ENCODE results near the gene FCER2. TPM values are rescaled to one million over a fixed set of nuclear protein-coding genes. Genes with fewer than 3 reads are reported as not detected.
"Not testable (repeated sequence)": the region's sequence is repeated elsewhere in the genome, so short reads cannot be mapped to it uniquely, and the experiment has no call there.

Gene FCER2
- total RNA-seq, 1 donor from 2014 or later = not detected

GRCh38 chr19:7645656-7646425, 56.1 kb downstream of the FCER2 start:
- no peaks in the 10 kb centered on the region for H3K36me3 ChIP-seq (ENCODE audit: control insufficient read depth, insufficient read depth, low read length)
- H3K27me3 ChIP-seq (ENCODE audit: control insufficient read depth, insufficient read depth, low read length) = no peaks in the 10 kb centered on the region
- TF ChIP-seq, protein P1, sequence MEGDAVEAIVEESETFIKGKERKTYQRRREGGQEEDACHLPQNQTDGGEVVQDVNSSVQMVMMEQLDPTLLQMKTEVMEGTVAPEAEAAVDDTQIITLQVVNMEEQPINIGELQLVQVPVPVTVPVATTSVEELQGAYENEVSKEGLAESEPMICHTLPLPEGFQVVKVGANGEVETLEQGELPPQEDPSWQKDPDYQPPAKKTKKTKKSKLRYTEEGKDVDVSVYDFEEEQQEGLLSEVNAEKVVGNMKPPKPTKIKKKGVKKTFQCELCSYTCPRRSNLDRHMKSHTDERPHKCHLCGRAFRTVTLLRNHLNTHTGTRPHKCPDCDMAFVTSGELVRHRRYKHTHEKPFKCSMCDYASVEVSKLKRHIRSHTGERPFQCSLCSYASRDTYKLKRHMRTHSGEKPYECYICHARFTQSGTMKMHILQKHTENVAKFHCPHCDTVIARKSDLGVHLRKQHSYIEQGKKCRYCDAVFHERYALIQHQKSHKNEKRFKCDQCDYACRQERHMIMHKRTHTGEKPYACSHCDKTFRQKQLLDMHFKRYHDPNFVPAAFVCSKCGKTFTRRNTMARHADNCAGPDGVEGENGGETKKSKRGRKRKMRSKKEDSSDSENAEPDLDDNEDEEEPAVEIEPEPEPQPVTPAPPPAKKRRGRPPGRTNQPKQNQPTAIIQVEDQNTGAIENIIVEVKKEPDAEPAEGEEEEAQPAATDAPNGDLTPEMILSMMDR (IDR thresholded peaks at IDR 0.05; ENCODE audit: insufficient read depth, low read length, poor library complexity, severe bottlenecking) = no peak
- DNase-seq (ENCODE audit: low read depth) = no peak
- H3K4me3 ChIP-seq (ENCODE audit: low read depth, low read length) = no peak overlapping the region

- TF ChIP-seq, protein P1 (IDR thresholded peaks at IDR 0.05; ENCODE audit: insufficient read depth, low read length, poor library complexity, severe bottlenecking) = no peak
- DNase-seq (ENCODE audit: low read depth) = no peak
- Histone ChIP-seq H3K4me3 (ENCODE audit: low read depth, low read length) (no peak overlapping the region), H3K27me3 (ENCODE audit: control insufficient read depth, insufficient read depth, low read length) (no peaks in the 10 kb centered on the region), H3K36me3 (ENCODE audit: control insufficient read depth, insufficient read depth, low read length) (no peaks in the 10 kb centered on the region)
Measured at GRCh38 chr19:7645163-7645562, 56.8 kb downstream of the FCER2 start.

- DNase-seq (ENCODE audit: low read depth) = no peak
- H3K4me3 ChIP-seq (ENCODE audit: low read depth, low read length) = no peak overlapping the region
- H3K27me3 ChIP-seq (ENCODE audit: control insufficient read depth, insufficient read depth, low read length) = no peaks in the 10 kb centered on the region
- H3K36me3 ChIP-seq (ENCODE audit: control insufficient read depth, insufficient read depth, low read length) = no peaks in the 10 kb centered on the region
- TF ChIP-seq, protein P1 (IDR thresholded peaks at IDR 0.05; ENCODE audit: insufficient read depth, low read length, poor library complexity, severe bottlenecking) = no peak
Measured at GRCh38 chr19:7644550-7644877, 57.4 kb downstream of the FCER2 start.

DNA sequence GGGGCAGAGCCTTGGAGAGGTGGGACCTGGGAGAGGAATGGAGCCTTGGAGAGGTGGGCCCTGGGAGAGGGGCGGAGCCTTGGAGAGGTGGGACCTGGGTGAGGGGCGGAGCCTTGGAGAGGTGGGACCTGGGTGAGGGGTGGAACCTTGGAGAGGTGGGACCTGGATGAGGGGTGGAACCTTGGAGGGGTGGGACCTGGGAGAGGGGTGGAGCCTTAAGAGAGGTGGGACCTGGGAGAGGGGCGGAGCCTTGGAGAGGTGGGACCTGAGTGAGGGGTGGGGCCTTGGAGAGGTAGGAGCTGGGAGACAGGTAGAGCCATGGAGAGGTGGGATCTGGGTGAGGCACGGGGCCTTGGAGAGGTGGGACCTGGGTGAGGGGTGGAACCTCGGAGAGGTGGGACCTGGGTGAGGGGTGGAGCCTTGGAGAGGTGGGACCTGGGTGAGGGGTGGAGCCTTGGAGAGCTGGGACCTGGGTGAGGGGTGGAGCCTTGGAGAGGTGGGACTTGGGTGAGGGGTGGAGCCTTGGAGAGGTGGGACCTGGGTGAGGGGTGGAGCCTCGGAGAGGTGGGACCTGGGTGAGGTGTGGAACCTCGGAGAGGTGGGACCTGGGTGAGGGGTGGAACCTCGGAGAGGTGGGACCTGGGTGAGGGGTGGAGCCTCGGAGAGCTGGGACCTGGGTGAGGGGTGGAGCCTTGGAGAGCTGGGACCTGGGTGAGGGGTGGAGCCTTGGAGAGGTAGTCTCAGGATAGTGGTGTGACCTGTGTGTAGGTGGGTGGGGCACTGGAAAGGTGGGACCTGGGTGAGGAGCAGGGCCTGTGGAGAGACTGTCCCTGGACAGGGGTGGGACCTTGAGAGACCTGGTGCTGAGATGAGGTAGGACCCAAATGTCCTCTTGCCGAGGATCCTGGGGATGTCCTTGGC, 58.0 kb downstream of the FCER2 start:
- H3K36me3 ChIP-seq (ENCODE audit: control insufficient read depth, insufficient read depth, low read length); H3K4me3 ChIP-seq (ENCODE audit: low read depth, low read length); DNase-seq (ENCODE audit: low read depth); H3K27me3 ChIP-seq (ENCODE audit: control insufficient read depth, insufficient read depth, low read length): not testable (repeated sequence)

- no peak overlapping the region for H3K4me3 ChIP-seq (ENCODE audit: low read depth, low read length)
- no peaks in the 10 kb centered on the region for H3K36me3 ChIP-seq (ENCODE audit: control insufficient read depth, insufficient read depth, low read length)
- DNase-seq (ENCODE audit: low read depth) = no peak
- no peaks in the 10 kb centered on the region for H3K27me3 ChIP-seq (ENCODE audit: control insufficient read depth, insufficient read depth, low read length)
- TF ChIP-seq, protein P1 (IDR thresholded peaks at IDR 0.05; ENCODE audit: insufficient read depth, low read length, poor library complexity, severe bottlenecking) = no peak
Measured at GRCh38 chr19:7643031-7643415, 58.9 kb downstream of the FCER2 start.

GRCh38 chr19:7642295-7643030, 59.5 kb downstream of the FCER2 start:
- H3K36me3 ChIP-seq (ENCODE audit: control insufficient read depth, insufficient read depth, low read length) = no peaks in the 10 kb centered on the region
- DNase-seq (ENCODE audit: low read depth) = no peak
- no peak overlapping the region for H3K4me3 ChIP-seq (ENCODE audit: low read depth, low read length)
- no peaks in the 10 kb centered on the region for H3K27me3 ChIP-seq (ENCODE audit: control insufficient read depth, insufficient read depth, low read length)
- TF ChIP-seq, protein P1 (IDR thresholded peaks at IDR 0.05; ENCODE audit: insufficient read depth, low read length, poor library complexity, severe bottlenecking) = no peak

Data from kidney epithelial cell (primary cell).